Measurements from ENCODE around the gene ZNF778. TPM values are rescaled to one million over a fixed set of nuclear protein-coding genes. Genes with fewer than 3 reads are reported as not detected.
"Not testable (repeated sequence)": the region's sequence is repeated elsewhere in the genome, so short reads cannot be mapped to it uniquely, and the experiment has no call there.

Gene ZNF778
- total RNA-seq, 2 donors from 2014 or later, result 13.0 to 16.3 TPM

GRCh38 chr16:89243664-89244063, 26.2 kb downstream of the ZNF778 start:
- no peaks in the 10 kb centered on the region for H3K36me3 ChIP-seq (ENCODE audit: control insufficient read depth, insufficient read depth, low read length)
- peaks cover 14% of the 10 kb centered on the region for H3K27me3 ChIP-seq (ENCODE audit: control insufficient read depth, insufficient read depth, low read length, poor library complexity, severe bottlenecking)
- no peak for DNase-seq
- H3K9ac ChIP-seq (ENCODE audit: extremely low read depth, low read length, poor library complexity, severe bottlenecking), result no peak overlapping the region
- Mint-ChIP-seq H3K4me3 (no peak overlapping the region), H3K9me3 (peaks cover 14% of the 10 kb centered on the region), H3K4me1 (no peaks in the 10 kb centered on the region), H3K27me3 (ENCODE audit: insufficient read depth) (peaks cover 25% of the 10 kb centered on the region), H3K36me3 (ENCODE audit: low read depth) (peaks cover 4% of the 10 kb centered on the region), H3K27ac (no peak overlapping the region)
- no peak overlapping the region for H3K4me3 ChIP-seq (ENCODE audit: low read length)
- no peak overlapping the region for H3K27ac ChIP-seq (ENCODE audit: low read depth, low read length)
- no peak for TF ChIP-seq CTCF (conservative IDR thresholded peaks at IDR 0.05)
- H3K4me1 ChIP-seq (ENCODE audit: control insufficient read depth, insufficient read depth, low read length), result no peaks in the 10 kb centered on the region
- 94 to 100% methylated on average over 1 to 5 of the region's 5 CpGs for WGBS, 2 experiments (ENCODE audit: insufficient coverage in 1 of 2, insufficient read length in 1 of 2)
- peaks cover 6% of the 10 kb centered on the region for H3K9me3 ChIP-seq (ENCODE audit: control insufficient read depth, low read length)

GRCh38 chr16:89244264-89244663, 26.8 kb downstream of the ZNF778 start:
- not testable (repeated sequence) for H3K27ac ChIP-seq (ENCODE audit: low read depth, low read length); H3K4me1 Mint-ChIP-seq; H3K9me3 ChIP-seq (ENCODE audit: control insufficient read depth, low read length); H3K27ac Mint-ChIP-seq; H3K4me3 Mint-ChIP-seq; DNase-seq; H3K4me3 ChIP-seq (ENCODE audit: low read length); H3K36me3 ChIP-seq (ENCODE audit: control insufficient read depth, insufficient read depth, low read length); H3K4me1 ChIP-seq (ENCODE audit: control insufficient read depth, insufficient read depth, low read length); H3K9ac ChIP-seq (ENCODE audit: extremely low read depth, low read length, poor library complexity, severe bottlenecking); H3K36me3 Mint-ChIP-seq (ENCODE audit: low read depth)
- H3K27me3 ChIP-seq (ENCODE audit: control insufficient read depth, insufficient read depth, low read length, poor library complexity, severe bottlenecking), result peaks cover 14% of the 10 kb centered on the region
- 85 to 89% methylated on average over 13 of the region's 13 CpGs for WGBS, 2 experiments (ENCODE audit: insufficient coverage in 1 of 2, insufficient read length in 1 of 2)
- Mint-ChIP-seq H3K27me3 (ENCODE audit: insufficient read depth) (peaks cover 31% of the 10 kb centered on the region), H3K9me3 (peaks cover 17% of the 10 kb centered on the region)

- Mint-ChIP-seq H3K4me3 (no peak overlapping the region), H3K4me1 (no peaks in the 10 kb centered on the region), H3K9me3 (peaks cover 17% of the 10 kb centered on the region), H3K36me3 (ENCODE audit: low read depth) (peaks cover 3% of the 10 kb centered on the region), H3K27me3 (ENCODE audit: insufficient read depth) (peaks cover 32% of the 10 kb centered on the region), H3K27ac (no peak overlapping the region)
- no peaks in the 10 kb centered on the region for H3K4me1 ChIP-seq (ENCODE audit: control insufficient read depth, insufficient read depth, low read length)
- no peak overlapping the region for H3K9ac ChIP-seq (ENCODE audit: extremely low read depth, low read length, poor library complexity, severe bottlenecking)
- peaks cover 5% of the 10 kb centered on the region for H3K9me3 ChIP-seq (ENCODE audit: control insufficient read depth, low read length)
- no peaks in the 10 kb centered on the region for H3K36me3 ChIP-seq (ENCODE audit: control insufficient read depth, insufficient read depth, low read length)
- no peak for TF ChIP-seq CTCF (conservative IDR thresholded peaks at IDR 0.05)
- no peak overlapping the region for H3K4me3 ChIP-seq (ENCODE audit: low read length)
- 80 to 83% methylated on average over 5 to 12 of the region's 12 CpGs for WGBS, 2 experiments (ENCODE audit: insufficient coverage in 1 of 2, insufficient read length in 1 of 2)
- no peak overlapping the region for H3K27ac ChIP-seq (ENCODE audit: low read depth, low read length)
- no peak for DNase-seq
- peaks cover 14% of the 10 kb centered on the region for H3K27me3 ChIP-seq (ENCODE audit: control insufficient read depth, insufficient read depth, low read length, poor library complexity, severe bottlenecking)
Observed at GRCh38 chr16:89244754-89245153, 27.3 kb downstream of the ZNF778 start.

GRCh38 chr16:89246383-89246902, 28.9 kb downstream of the ZNF778 start:
- peak overlapping the region; percentile 66 for H3K4me3 ChIP-seq (ENCODE audit: low read length)
- H3K9ac ChIP-seq (ENCODE audit: extremely low read depth, low read length, poor library complexity, severe bottlenecking), result peak overlapping the region; percentile 20
- Mint-ChIP-seq H3K9me3 (peaks cover 17% of the 10 kb centered on the region), H3K4me3 (peak overlapping the region; percentile 53), H3K27me3 (ENCODE audit: insufficient read depth) (peaks cover 45% of the 10 kb centered on the region), H3K4me1 (no peaks in the 10 kb centered on the region), H3K36me3 (ENCODE audit: low read depth) (no peaks in the 10 kb centered on the region), H3K27ac (no peak overlapping the region)
- H3K27ac ChIP-seq (ENCODE audit: low read depth, low read length), result no peak overlapping the region
- WGBS, 2 experiments (ENCODE audit: insufficient coverage in 1 of 2, insufficient read length in 1 of 2), result 84 to 86% methylated on average over 13 of the region's 13 CpGs
- TF ChIP-seq CTCF (conservative IDR thresholded peaks at IDR 0.05), result no peak
- DNase-seq, result no peak
- no peaks in the 10 kb centered on the region for H3K4me1 ChIP-seq (ENCODE audit: control insufficient read depth, insufficient read depth, low read length)
- no peaks in the 10 kb centered on the region for H3K9me3 ChIP-seq (ENCODE audit: control insufficient read depth, low read length)
- no peaks in the 10 kb centered on the region for H3K36me3 ChIP-seq (ENCODE audit: control insufficient read depth, insufficient read depth, low read length)
- H3K27me3 ChIP-seq (ENCODE audit: control insufficient read depth, insufficient read depth, low read length, poor library complexity, severe bottlenecking), result peaks cover 14% of the 10 kb centered on the region
